ENCODE measurements around the gene SIMC1. TPM values are rescaled to one million over a fixed set of nuclear protein-coding genes. Genes with fewer than 3 reads are reported as not detected.

Gene SIMC1
- total and polyA plus RNA-seq, 7 donors: 6.8 to 26.0 (median 8.2) TPM

DNA sequence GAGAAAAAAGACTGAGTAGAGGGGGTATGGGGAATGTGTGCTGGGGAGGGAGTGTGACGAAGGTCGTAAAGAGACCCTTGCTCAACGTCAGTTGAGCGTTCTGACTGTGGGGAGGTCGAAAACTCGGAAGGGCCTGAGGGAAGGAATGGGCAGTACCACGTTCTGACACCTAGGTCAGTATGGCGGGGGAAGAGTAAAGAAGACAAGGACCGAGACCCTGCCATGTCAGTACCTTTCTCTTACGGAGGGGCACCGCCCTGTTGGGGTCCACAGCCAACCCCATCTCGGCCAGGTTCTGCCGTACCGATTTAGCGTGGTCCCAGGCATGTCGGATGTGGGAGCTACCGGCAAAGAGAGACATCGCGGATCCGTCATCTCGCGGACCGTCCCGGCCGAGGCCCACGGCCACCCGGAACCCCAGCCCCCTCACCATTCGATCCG lies 149.8 kb downstream of the SIMC1 start:
- intact Hi-C loops (cut with DNase I): loop anchor here (2.0 to 10.0 kb wide), 3 partner anchors 29 to 257 kb away; partner anchors contain the start of genes CLTB, RNF44 and TSPAN17
- H3K27me3 ChIP-seq: no peaks in the 10 kb centered on the region
- WGBS, 2 donors: 0% methylated on average over 29 of the region's 29 CpGs
- DNase-seq: no peak
- no peak for TF ChIP-seq POLR2AphosphoS5 (IDR thresholded peaks at IDR 0.05)
- TF ChIP-seq POLR2A (IDR thresholded peaks at IDR 0.05): no peak
- TF ChIP-seq, protein P1, sequence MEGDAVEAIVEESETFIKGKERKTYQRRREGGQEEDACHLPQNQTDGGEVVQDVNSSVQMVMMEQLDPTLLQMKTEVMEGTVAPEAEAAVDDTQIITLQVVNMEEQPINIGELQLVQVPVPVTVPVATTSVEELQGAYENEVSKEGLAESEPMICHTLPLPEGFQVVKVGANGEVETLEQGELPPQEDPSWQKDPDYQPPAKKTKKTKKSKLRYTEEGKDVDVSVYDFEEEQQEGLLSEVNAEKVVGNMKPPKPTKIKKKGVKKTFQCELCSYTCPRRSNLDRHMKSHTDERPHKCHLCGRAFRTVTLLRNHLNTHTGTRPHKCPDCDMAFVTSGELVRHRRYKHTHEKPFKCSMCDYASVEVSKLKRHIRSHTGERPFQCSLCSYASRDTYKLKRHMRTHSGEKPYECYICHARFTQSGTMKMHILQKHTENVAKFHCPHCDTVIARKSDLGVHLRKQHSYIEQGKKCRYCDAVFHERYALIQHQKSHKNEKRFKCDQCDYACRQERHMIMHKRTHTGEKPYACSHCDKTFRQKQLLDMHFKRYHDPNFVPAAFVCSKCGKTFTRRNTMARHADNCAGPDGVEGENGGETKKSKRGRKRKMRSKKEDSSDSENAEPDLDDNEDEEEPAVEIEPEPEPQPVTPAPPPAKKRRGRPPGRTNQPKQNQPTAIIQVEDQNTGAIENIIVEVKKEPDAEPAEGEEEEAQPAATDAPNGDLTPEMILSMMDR (IDR thresholded peaks at IDR 0.05): no peak
- TF ChIP-seq EP300 (IDR thresholded peaks at IDR 0.05): no peak
- H3K4me3 ChIP-seq: peak overlapping the region; percentile 57 to 65 (median 61)
- peaks cover 10 to 63% (median 41%) of the 10 kb centered on the region in 4 donors for H3K36me3 ChIP-seq
- H3K9me3 ChIP-seq: no peaks in the 10 kb centered on the region
- peaks cover 0 to 30% (median 25%) of the 10 kb centered on the region in 4 donors for H3K4me1 ChIP-seq
- peak overlapping the region; percentile 88 to 94 (median 93) for H3K27ac ChIP-seq

DNA sequence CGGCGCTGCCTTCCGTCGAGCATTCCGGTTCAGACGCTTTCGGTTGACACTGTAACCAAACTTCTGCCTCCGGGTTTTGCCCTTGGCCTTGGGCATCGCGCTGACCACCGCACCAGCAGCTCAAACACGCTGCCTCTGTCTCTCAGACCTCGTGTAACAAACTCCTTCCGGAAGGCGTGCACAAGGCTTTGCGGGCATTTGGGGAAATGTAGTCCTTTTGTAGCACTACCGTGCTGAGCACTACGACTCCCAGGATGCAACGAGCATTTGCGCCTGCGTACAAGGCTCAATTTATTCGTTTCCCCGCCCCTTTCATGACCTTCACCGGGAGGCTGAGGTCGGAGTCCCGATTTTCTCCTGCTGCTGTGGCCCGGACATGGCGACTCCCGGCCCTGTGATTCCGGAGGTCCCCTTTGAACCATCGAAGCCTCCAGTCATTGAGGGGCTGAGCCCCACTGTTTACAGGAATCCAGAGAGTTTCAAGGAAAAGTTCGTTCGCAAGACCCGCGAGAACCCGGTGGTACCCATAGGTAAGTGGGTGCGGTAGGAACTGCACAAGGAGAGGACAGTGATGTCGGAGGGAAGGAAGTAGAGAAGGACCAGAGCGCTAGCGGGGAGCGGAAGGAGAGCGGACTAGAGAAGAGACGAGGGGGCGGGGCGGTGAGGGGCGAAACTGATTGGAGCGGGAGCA lies 150.4 kb downstream of the SIMC1 start, which contains the start of the genes HIGD2A and NOP16:
HIGD2A (plus strand) TSS at position 308 of the 691 bp plus-strand sequence; CDS start at position 377, 69 bp downstream.
NOP16 (minus strand) TSS at position 155 of the 691 bp plus-strand sequence; CDS start at position 96, 59 bp downstream.
- DNase-seq: peak; percentile 100
- H3K9me3 ChIP-seq: no peaks in the 10 kb centered on the region
- TF ChIP-seq POLR2AphosphoS5 (IDR thresholded peaks at IDR 0.05) (peak in 3 of 4 donors; percentile 66 to 75 (median 75)), EP300 (IDR thresholded peaks at IDR 0.05) (no peak)
- TF ChIP-seq, protein P1 (IDR thresholded peaks at IDR 0.05): peak in 1 of 4 experiments; percentile 36
- H3K36me3 ChIP-seq: peaks cover 10 to 63% (median 36%) of the 10 kb centered on the region in 4 donors
- H3K27ac ChIP-seq: peak within 1 kb of the TSS; percentile 88 to 94 (median 93)
- 0 to 1% methylated on average over 47 of the region's 47 CpGs for WGBS, 2 donors
- H3K4me1 ChIP-seq: peaks cover 0 to 30% (median 25%) of the 10 kb centered on the region in 4 donors
- peak within 1 kb of the TSS; percentile 57 to 65 (median 61) for H3K4me3 ChIP-seq
- no peaks in the 10 kb centered on the region for H3K27me3 ChIP-seq
- intact Hi-C loops (cut with DNase I): loop anchor here (2.0 to 10.0 kb wide), 3 partner anchors 28 to 256 kb away; partner anchors contain the start of genes CLTB, RNF44 and TSPAN17

DNA sequence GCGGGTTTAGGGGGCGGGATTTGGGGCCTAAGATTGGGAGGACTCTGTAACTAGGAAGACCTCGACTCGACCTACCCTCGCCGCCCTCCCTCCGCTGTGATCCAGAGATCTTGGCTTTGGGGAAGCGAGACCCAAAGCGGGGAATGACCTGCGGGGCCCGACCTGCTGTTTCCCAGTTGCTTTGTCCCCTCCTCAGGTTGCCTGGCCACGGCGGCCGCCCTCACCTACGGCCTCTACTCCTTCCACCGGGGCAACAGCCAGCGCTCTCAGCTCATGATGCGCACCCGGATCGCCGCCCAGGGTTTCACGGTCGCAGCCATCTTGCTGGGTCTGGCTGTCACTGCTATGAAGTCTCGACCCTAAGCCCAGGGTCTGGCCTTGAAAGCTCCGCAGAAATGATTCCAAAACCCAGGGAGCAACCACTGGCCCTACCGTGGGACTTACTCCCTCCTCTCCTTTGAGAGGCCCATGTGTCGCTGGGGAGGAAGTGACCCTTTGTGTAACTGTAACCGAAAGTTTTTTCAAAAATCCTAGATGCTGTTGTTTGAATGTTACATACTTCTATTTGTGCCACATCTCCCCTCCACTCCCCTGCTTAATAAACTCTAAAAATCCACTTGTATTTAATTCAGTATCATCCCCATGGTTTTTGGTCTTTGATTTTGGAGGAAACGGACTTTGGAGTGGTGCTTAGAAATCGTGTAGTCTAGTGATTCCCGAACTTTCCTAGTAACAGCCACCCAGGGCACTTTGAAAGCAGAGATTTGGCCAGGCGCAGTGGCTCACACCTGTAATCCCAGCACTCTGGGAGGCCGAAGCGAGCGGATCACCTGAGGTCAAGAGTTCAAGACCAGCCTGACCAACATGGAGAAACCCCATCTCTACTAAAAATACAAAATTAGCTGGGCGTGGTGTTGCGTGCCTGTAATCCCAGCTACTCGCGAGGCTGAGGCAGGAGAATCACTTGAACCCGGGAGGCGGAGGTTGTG lies 151.2 kb downstream of the SIMC1 start:
- 25 to 26% methylated on average over 41 of the region's 41 CpGs for WGBS, 2 donors
- Histone ChIP-seq H3K36me3 (peaks cover 5 to 63% (median 36%) of the 10 kb centered on the region in 4 donors), H3K27me3 (no peaks in the 10 kb centered on the region)

DNA sequence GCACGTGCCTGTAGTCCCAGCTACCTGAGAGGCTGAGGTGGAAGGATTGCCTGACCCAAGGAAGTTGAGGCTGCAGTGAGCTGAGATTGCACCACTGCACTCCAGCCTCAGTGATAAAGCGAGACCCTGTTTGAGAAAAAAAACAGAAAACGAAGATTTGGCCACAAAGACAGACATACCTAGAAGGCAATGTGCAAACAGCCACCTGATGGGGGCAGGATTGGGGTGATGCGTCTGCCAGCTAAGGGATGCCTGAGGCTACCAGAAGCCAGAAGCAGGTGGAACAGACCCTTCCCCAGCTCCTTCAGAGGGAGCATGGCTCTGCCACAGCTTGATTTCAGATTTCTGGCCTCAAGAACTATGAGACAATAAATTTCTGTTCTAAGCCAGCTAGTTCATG lies 153.3 kb downstream of the SIMC1 start:
- WGBS, 2 donors: 82 to 91% methylated on average over 4 of the region's 4 CpGs

More for the DNA sequence above, 151.2 kb downstream of the SIMC1 start:
- Histone ChIP-seq H3K27ac (peak overlapping the region; percentile 88 to 94 (median 93)), H3K9me3 (no peaks in the 10 kb centered on the region), H3K4me3 (peak overlapping the region; percentile 57 to 65 (median 61)), H3K4me1 (peaks cover 0 to 30% (median 25%) of the 10 kb centered on the region in 4 donors)
- intact Hi-C loops (cut with DNase I): loop anchor here (2.0 to 10.0 kb wide), 3 partner anchors 27 to 255 kb away; partner anchors contain the start of genes CLTB, RNF44 and TSPAN17
- TF ChIP-seq POLR2A (IDR thresholded peaks at IDR 0.05) (peak; percentile 65 to 88), POLR2AphosphoS5 (IDR thresholded peaks at IDR 0.05) (peak; percentile 86 to 92 (median 88)), EP300 (IDR thresholded peaks at IDR 0.05) (no peak)
- TF ChIP-seq, protein P1 (IDR thresholded peaks at IDR 0.05): no peak
- no peak for DNase-seq

More for the DNA sequence above, 153.3 kb downstream of the SIMC1 start:
- no peak for DNase-seq
- H3K27me3 ChIP-seq: no peaks in the 10 kb centered on the region
- no peak overlapping the region for H3K27ac ChIP-seq
- H3K36me3 ChIP-seq: peaks cover 5 to 51% (median 27%) of the 10 kb centered on the region in 4 donors
- TF ChIP-seq POLR2AphosphoS5 (IDR thresholded peaks at IDR 0.05) (no peak), EP300 (IDR thresholded peaks at IDR 0.05) (no peak), POLR2A (IDR thresholded peaks at IDR 0.05) (no peak)
- TF ChIP-seq, protein P1 (IDR thresholded peaks at IDR 0.05): no peak
- no peak overlapping the region for H3K4me3 ChIP-seq
- H3K4me1 ChIP-seq: peaks cover 0 to 35% (median 26%) of the 10 kb centered on the region in 4 donors
- H3K9me3 ChIP-seq: no peaks in the 10 kb centered on the region
- intact Hi-C loops (cut with DNase I): no loop called here
